ENCODE results near the gene MLEC.

Gene MLEC

GRCh38 chr12:120653611-120654010 is 33.3 kb upstream of the MLEC start:
- Histone ChIP-seq H3K27ac (ENCODE audit: low read depth, low read length) (no peak overlapping the region), H3F3A (ENCODE audit: control insufficient read depth, insufficient read depth) (no peaks in the 10 kb centered on the region), H3K36me3 (ENCODE audit: control insufficient read depth, low read length) (no peaks in the 10 kb centered on the region), H3K9me2 (replicated peaks; ENCODE audit: control insufficient read depth, low read length) (no peaks in the 10 kb centered on the region), H3K4me1 (ENCODE audit: control insufficient read depth, low read length) (peaks cover 12% of the 10 kb centered on the region), H3K79me2 (ENCODE audit: control insufficient read depth, low read length) (no peaks in the 10 kb centered on the region), H3K27me3 (ENCODE audit: control insufficient read depth, low read length) (peaks cover 43% of the 10 kb centered on the region), H3K4me2 (ENCODE audit: low read length) (no peak overlapping the region), H4K20me1 (ENCODE audit: control insufficient read depth, insufficient read depth, low read depth, low read length) (no peaks in the 10 kb centered on the region), H3K9me3 (ENCODE audit: control insufficient read depth, insufficient read depth, low read length) (no peaks in the 10 kb centered on the region), H3K4me3 (ENCODE audit: low read length) (no peak overlapping the region)
- no peak for TF ChIP-seq EZH2phosphoT487 (IDR thresholded peaks at IDR 0.05; ENCODE audit: borderline replicate concordance, low read length)
- TF ChIP-seq CTCF (IDR thresholded peaks at IDR 0.05; ENCODE audit: low read depth, low read length, poor library complexity, severe bottlenecking) = no peak

- Histone ChIP-seq H3K27me3 (ENCODE audit: control insufficient read depth, low read length) (peaks cover 35% of the 10 kb centered on the region), H3K4me3 (ENCODE audit: low read length) (no peak overlapping the region), H4K20me1 (ENCODE audit: control insufficient read depth, insufficient read depth, low read depth, low read length) (no peaks in the 10 kb centered on the region), H3K36me3 (ENCODE audit: control insufficient read depth, low read length) (no peaks in the 10 kb centered on the region), H3K4me2 (ENCODE audit: low read length) (no peak overlapping the region), H3K27ac (ENCODE audit: low read depth, low read length) (no peak overlapping the region), H3K9me2 (replicated peaks; ENCODE audit: control insufficient read depth, low read length) (no peaks in the 10 kb centered on the region), H3K4me1 (ENCODE audit: control insufficient read depth, low read length) (peaks cover 1% of the 10 kb centered on the region), H3F3A (ENCODE audit: control insufficient read depth, insufficient read depth) (no peaks in the 10 kb centered on the region), H3K9me3 (ENCODE audit: control insufficient read depth, insufficient read depth, low read length) (no peaks in the 10 kb centered on the region), H3K79me2 (ENCODE audit: control insufficient read depth, low read length) (no peaks in the 10 kb centered on the region)
- TF ChIP-seq EZH2phosphoT487 (IDR thresholded peaks at IDR 0.05; ENCODE audit: borderline replicate concordance, low read length) = no peak
- no peak for TF ChIP-seq CTCF (IDR thresholded peaks at IDR 0.05; ENCODE audit: low read depth, low read length, poor library complexity, severe bottlenecking)
Observed at GRCh38 chr12:120654656-120655055, 32.3 kb upstream of the MLEC start.

GRCh38 chr12:120656008-120656407 is 30.9 kb upstream of the MLEC start:
- no peak for TF ChIP-seq CTCF (IDR thresholded peaks at IDR 0.05; ENCODE audit: low read depth, low read length, poor library complexity, severe bottlenecking)
- TF ChIP-seq EZH2phosphoT487 (IDR thresholded peaks at IDR 0.05; ENCODE audit: borderline replicate concordance, low read length) = no peak
- peaks cover 22% of the 10 kb centered on the region for H3K27me3 ChIP-seq (ENCODE audit: control insufficient read depth, low read length)
- H3F3A ChIP-seq (ENCODE audit: control insufficient read depth, insufficient read depth) = no peaks in the 10 kb centered on the region
- H3K4me3 ChIP-seq (ENCODE audit: low read length) = no peak overlapping the region
- no peaks in the 10 kb centered on the region for H3K36me3 ChIP-seq (ENCODE audit: control insufficient read depth, low read length)
- H3K9me3 ChIP-seq (ENCODE audit: control insufficient read depth, insufficient read depth, low read length) = no peaks in the 10 kb centered on the region
- H3K9me2 ChIP-seq (replicated peaks; ENCODE audit: control insufficient read depth, low read length) = no peaks in the 10 kb centered on the region
- H4K20me1 ChIP-seq (ENCODE audit: control insufficient read depth, insufficient read depth, low read depth, low read length) = no peaks in the 10 kb centered on the region
- no peak overlapping the region for H3K27ac ChIP-seq (ENCODE audit: low read depth, low read length)
- H3K4me1 ChIP-seq (ENCODE audit: control insufficient read depth, low read length) = no peaks in the 10 kb centered on the region
- H3K79me2 ChIP-seq (ENCODE audit: control insufficient read depth, low read length) = no peaks in the 10 kb centered on the region
- H3K4me2 ChIP-seq (ENCODE audit: low read length) = no peak overlapping the region
